ENCODE results near the gene MRNIP.
"Not testable (repeated sequence)": the region's sequence is repeated elsewhere in the genome, so short reads cannot be mapped to it uniquely, and the experiment has no call there.

Gene MRNIP

GRCh38 chr5:179789278-179789677 lies 69.3 kb downstream of the MRNIP start:
- H3K4me1 Mint-ChIP-seq, result peaks cover 17% of the 10 kb centered on the region
- DNase-seq (ENCODE audit: low spot score in 2 of 2); H3K27me3 Mint-ChIP-seq; H3K4me3 Mint-ChIP-seq; H3K36me3 Mint-ChIP-seq; ATAC-seq (ENCODE audit: low read depth); H3K27ac Mint-ChIP-seq; H3K9me3 Mint-ChIP-seq: not testable (repeated sequence)

GRCh38 chr5:179788193-179788854 lies 70.3 kb downstream of the MRNIP start:
- no peak overlapping the region for H3K27ac Mint-ChIP-seq
- H3K27me3 Mint-ChIP-seq, result no peaks in the 10 kb centered on the region
- no peaks in the 10 kb centered on the region for H3K36me3 Mint-ChIP-seq
- no peak overlapping the region for H3K4me3 Mint-ChIP-seq
- peaks cover 7% of the 10 kb centered on the region for H3K4me1 Mint-ChIP-seq
- no peak for ATAC-seq (ENCODE audit: low read depth)
- no peak for DNase-seq (ENCODE audit: low spot score in 2 of 2)
- H3K9me3 Mint-ChIP-seq, result no peaks in the 10 kb centered on the region

Measured in memory B cell (primary cell).